ACC112 (cell line): ENCODE measurements around the gene LSM4.
"Not testable (repeated sequence)": the region's sequence is repeated elsewhere in the genome, so short reads cannot be mapped to it uniquely, and the experiment has no call there.

Source experiments
- H2AFZ ChIP-seq: fragments of 200-600 bp; sonication (generic); one replicate; pipeline ENCODE4 v1.6.0; 2017; ENCODE audit warnings: antibody characterized with exemption, low read length; ENCODE audit not compliant: unreplicated experiment
- H3K27ac ChIP-seq: fragments of 200-600 bp; sonication (generic); 2 replicates; pipeline ENCODE4 v1.5.1; 2014; ENCODE audit warnings: low read depth, mild to moderate bottlenecking, antibody characterized with exemption, low read length, moderate library complexity
- H3K27me3 ChIP-seq: fragments of 200-600 bp; sonication (generic); 2 replicates; pipeline ENCODE4 v1.6.1; 2014; ENCODE audit warnings: mild to moderate bottlenecking, antibody characterized with exemption, low read length, moderate library complexity, mixed read lengths; ENCODE audit not compliant: insufficient read depth
- H3K36me3 ChIP-seq: fragments of 200-600 bp; sonication (generic); 2 replicates; pipeline ENCODE4 v1.6.1; 2016; ENCODE audit warnings: mild to moderate bottlenecking, antibody characterized with exemption, low read length, moderate library complexity, mixed read lengths; ENCODE audit not compliant: insufficient read depth
- H3K4me1 ChIP-seq: fragments of 200-600 bp; sonication (generic); one replicate; pipeline ENCODE4 v1.6.1; 2016; ENCODE audit warnings: low read length, mixed read lengths; ENCODE audit not compliant: insufficient read depth, unreplicated experiment, control insufficient read depth
- H3K4me3 ChIP-seq: fragments of 200-600 bp; sonication (generic); 2 replicates; pipeline ENCODE4 v1.5.1; 2014; ENCODE audit warnings: mild to moderate bottlenecking, low read depth, low read length
- H3K79me2 ChIP-seq: fragments of 200-600 bp; sonication (generic); one replicate; pipeline ENCODE4 v1.6.0; 2016; ENCODE audit warnings: low read length; ENCODE audit not compliant: control insufficient read depth, unreplicated experiment, insufficient read depth

LSM4 gene

DNA sequence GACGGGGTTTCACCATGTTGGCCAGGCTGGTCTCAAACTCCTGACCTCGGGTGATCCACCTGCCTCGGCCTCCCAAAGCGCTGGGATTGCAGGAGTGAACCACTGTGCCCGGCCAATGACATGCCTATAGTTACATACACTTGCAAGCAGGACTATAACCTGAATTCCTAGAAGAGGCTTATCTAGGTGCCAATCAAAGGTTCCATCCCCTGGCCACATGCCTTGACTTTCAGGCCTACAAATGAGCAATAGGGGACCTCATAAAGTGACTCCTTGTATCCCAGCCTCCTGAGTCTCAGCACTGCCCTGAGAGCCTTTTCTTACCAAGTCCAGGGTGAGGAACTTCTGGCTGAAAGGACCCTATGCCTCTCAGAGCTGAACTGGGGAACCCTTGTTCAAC, 3.9 kb upstream of the LSM4 start:
- Histone ChIP-seq H3K79me2 (peaks cover 9% of the 10 kb centered on the region), H3K4me1 (peaks cover 10% of the 10 kb centered on the region), H3K27ac (no peak overlapping the region), H3K4me3 (no peak overlapping the region), H3K36me3 (no peaks in the 10 kb centered on the region), H3K27me3 (no peaks in the 10 kb centered on the region), H2AFZ (no peak overlapping the region)

DNA sequence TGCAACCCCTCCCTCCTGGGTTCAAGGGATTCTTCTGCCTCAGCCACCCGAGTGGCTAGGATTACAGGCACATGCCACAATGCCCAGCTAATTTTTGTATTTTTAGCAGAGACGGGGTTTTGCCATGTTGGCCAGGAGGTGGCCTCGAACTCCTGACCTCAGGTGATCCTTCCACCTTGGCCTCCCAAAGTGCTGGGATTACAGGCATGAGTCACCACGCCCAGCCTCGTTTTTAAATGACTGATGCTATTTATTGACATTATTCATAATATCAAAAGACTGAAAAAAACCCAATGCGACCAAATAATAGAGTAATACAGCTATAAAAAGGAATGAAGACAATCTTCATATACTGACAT, 1.5 kb upstream of the LSM4 start:
- H3K27me3 ChIP-seq, H3K36me3 ChIP-seq, H3K4me3 ChIP-seq, H2AFZ ChIP-seq, H3K27ac ChIP-seq: not testable (repeated sequence)
- H3K79me2 ChIP-seq = peaks cover 33% of the 10 kb centered on the region
- peaks cover 20% of the 10 kb centered on the region for H3K4me1 ChIP-seq

DNA sequence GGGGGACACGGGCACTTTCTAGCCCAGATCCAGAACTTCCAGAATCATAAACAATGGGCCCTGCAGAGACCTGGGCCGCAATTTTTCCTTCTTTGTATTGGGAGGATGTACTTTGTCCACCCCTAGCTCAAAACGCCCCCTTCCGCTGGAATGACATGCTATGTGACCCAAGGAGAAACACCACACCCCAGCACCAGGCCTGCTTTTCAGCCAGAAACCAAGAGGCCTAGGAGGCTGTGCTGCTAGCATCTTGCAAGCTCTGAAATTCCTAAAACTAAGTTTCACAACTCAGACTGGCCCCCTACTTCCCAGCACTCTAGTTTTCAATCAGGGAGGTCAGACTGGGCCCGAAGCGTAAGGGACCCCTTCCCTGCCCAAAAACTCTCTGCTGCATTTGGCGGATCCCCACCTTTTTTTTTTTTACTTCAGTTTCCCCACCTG, 538 bp downstream of the LSM4 start:
- H3K27me3 ChIP-seq = no peaks in the 10 kb centered on the region
- H3K4me1 ChIP-seq = peaks cover 14% of the 10 kb centered on the region
- peak overlapping the region; percentile 6 for H2AFZ ChIP-seq
- H3K4me3 ChIP-seq = peak overlapping the region; percentile 87
- peak overlapping the region; percentile 70 for H3K27ac ChIP-seq
- no peaks in the 10 kb centered on the region for H3K36me3 ChIP-seq
- peaks cover 38% of the 10 kb centered on the region for H3K79me2 ChIP-seq

DNA sequence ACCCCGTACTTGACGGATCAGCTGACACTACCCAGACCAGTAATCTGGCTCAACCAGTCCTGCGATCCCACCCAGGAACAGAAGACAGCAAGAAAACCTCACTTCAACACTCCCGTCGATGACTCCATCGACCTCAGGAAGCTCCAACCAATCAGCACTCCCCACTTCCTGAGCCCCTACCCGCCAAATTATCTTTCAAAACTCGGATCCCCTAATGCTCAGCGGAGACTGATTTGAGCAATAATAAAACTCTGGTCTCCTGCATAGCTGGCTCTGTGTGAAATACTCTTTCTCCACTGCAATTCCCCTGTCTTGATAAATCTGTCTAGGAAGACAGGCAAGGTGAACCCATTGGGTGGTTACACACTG, 1.2 kb downstream of the LSM4 start:
- peak overlapping the region; percentile 87 for H3K4me3 ChIP-seq
- no peaks in the 10 kb centered on the region for H3K36me3 ChIP-seq
- H2AFZ ChIP-seq = no peak overlapping the region
- no peaks in the 10 kb centered on the region for H3K27me3 ChIP-seq
- H3K79me2 ChIP-seq = peaks cover 38% of the 10 kb centered on the region
- H3K27ac ChIP-seq = peak overlapping the region; percentile 70
- peaks cover 14% of the 10 kb centered on the region for H3K4me1 ChIP-seq

DNA sequence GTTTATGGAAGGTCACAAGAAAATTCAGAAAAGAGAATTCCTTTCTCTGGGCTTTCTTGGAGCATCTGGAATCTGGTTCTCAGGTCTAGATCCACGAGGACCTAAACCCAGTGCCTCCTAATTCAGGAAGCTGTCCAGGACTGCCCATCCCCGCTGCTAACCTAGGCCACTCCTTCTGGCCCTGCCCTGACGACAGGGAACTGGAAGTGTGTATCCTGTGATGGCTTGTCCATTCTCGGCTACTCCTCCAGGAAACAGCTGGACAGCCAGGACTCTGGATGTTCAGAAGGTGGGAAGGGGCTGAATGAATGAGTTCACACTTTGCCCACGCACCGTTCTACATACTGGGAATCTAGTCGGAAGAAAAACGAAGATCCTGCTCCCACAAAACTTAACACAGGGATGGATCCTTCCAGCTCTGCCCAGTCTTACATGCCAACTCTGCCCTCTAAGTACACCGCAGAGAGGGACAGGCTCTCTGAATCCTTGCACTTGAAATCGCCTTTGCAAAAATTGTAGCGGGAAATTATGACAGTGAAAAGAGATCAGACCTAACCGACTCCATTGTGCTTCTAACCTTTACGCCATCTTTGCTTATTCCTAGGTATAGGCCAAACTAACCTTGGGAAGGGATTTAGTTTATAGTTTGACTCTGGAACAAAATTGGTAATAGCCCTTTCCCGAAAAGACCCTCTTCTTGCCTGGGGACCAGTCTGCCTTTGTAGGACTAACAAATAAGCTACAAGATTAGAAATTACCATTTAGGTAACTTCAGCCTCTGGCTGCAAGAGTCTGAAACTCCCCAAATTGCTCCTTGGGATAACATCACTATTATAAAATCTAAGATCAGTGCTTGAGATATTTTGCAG, 1.8 kb downstream of the LSM4 start:
- Histone ChIP-seq H3K79me2 (peaks cover 38% of the 10 kb centered on the region), H3K27ac (no peak overlapping the region), H3K27me3 (no peaks in the 10 kb centered on the region)

DNA sequence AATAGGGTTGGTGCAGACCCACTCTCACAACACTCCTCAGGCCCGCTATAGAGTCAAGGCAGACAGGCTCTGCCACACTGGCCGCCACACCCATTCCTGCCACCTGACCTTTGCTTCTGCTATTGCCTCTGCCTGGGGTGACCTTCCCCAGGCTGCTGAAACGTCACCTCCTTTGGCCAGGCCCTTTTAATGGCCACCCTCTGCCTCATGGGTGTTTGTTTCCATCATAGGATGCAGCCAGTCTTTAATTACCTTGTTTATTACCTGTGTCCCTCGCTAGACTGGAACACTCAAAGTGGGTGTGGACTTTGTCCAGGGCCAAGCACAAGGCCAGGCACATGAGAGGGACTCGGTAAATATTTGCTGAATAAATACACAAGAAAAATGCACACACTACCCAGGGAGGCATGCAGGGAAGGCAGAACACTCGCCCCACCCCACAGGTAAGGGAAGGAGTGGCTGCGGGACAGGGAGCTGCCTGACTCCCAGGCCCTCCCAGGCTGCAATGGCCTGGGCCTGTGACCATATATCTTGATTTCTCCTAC, 3.2 kb downstream of the LSM4 start:
- Histone ChIP-seq H3K4me3 (no peak overlapping the region), H3K27me3 (no peaks in the 10 kb centered on the region), H3K36me3 (no peaks in the 10 kb centered on the region), H3K27ac (no peak overlapping the region), H2AFZ (no peak overlapping the region), H3K79me2 (peaks cover 38% of the 10 kb centered on the region), H3K4me1 (peaks cover 14% of the 10 kb centered on the region)

More for the DNA sequence above, 1.8 kb downstream of the LSM4 start:
- Histone ChIP-seq H2AFZ (no peak overlapping the region), H3K4me3 (peak overlapping the region; percentile 87), H3K4me1 (peaks cover 14% of the 10 kb centered on the region), H3K36me3 (no peaks in the 10 kb centered on the region)

DNA sequence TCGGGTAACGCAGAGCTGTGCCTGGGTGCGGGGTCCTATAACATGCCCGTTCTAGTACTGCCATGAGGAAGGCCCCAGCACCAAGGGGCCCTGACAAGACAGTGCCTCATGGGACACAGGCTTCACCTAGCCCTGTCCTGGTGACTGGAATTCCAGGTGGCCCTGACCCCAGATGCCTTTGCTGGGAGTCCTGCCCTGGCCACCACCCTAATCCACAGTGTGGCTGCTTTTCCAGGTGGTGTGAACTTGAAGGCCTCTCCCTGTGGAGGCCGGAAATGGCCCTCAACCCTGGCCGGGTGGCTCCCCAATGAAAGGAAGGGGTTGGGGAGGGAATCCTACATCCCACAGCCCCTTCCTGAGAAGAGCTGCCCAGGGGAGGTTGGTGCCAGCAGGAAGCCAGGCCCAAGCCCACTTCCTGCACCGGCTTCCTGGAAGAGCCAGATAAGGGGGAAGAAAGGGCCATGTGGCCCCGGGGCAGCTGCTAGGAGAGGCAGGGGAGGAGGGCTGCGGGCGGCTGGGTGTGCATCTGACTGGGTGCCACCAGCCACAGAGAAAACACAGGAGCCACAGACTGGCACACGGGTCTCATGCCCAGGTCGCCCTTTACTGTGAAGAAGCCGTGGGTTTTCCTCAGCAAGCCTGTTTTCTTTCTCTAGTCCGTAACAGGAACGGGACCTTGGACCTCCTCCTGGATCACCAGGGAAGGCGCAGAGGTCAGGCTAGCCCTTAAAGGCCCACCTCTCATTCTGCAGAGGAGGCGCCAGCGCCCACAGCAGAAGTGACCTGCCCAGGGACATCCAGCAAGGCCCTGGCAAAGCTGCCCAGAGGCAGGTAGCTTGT, 4.7 kb downstream of the LSM4 start:
- Histone ChIP-seq H3K27ac (no peak overlapping the region), H3K4me3 (no peak overlapping the region), H3K4me1 (peaks cover 14% of the 10 kb centered on the region), H3K27me3 (no peaks in the 10 kb centered on the region), H3K79me2 (peaks cover 38% of the 10 kb centered on the region), H2AFZ (no peak overlapping the region), H3K36me3 (no peaks in the 10 kb centered on the region)

DNA sequence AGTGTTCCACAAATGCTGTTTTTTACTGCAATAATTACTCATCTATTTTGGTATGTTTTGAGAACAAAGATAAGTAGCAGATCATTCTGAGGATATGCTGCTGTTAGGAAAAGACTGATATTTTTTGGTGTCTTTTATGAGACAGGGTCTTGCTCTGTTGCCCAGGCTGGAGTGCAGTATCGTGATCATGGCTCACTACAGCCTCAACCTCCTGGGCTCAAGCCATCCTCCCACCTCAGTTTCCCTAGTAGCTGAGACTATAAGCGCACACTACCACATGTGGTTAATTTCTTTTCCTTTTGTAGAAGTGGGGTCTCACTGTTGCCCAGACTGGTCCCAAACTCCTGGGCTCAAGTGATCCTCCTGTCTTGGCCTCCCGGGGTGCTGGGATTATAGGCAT, 9.5 kb downstream of the LSM4 start:
- H2AFZ ChIP-seq = no peak overlapping the region
- H3K79me2 ChIP-seq = peaks cover 1% of the 10 kb centered on the region
- no peak overlapping the region for H3K4me3 ChIP-seq
- H3K36me3 ChIP-seq = no peaks in the 10 kb centered on the region
- no peak overlapping the region for H3K27ac ChIP-seq
- no peaks in the 10 kb centered on the region for H3K27me3 ChIP-seq
- H3K4me1 ChIP-seq = no peaks in the 10 kb centered on the region

DNA sequence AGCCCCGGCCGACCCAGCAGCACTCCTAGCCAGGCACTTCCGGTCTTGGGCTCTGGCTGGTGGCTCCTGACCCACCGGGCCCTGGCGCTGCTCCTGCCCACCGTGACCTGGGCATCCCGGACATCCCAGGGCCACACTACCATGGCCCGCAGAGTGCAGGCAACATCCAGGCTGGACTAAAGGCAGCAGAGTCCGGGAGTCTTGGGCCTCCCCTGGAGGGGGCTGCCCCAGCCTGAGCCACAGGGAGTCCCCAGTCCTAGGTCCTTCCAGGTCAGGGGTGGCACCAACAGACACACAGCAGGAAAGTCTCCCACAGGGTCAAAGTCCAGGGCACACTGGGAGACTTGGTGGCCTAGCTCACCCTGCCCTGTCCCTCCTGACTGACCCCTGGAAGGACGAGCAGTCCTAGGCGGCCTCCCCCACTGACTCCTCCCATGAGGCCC, 10.8 kb downstream of the LSM4 start:
- H2AFZ ChIP-seq = no peak overlapping the region
- no peaks in the 10 kb centered on the region for H3K36me3 ChIP-seq
- H3K4me3 ChIP-seq = no peak overlapping the region
- no peaks in the 10 kb centered on the region for H3K79me2 ChIP-seq
- H3K27me3 ChIP-seq = no peaks in the 10 kb centered on the region
- no peaks in the 10 kb centered on the region for H3K4me1 ChIP-seq
- H3K27ac ChIP-seq = no peak overlapping the region

DNA sequence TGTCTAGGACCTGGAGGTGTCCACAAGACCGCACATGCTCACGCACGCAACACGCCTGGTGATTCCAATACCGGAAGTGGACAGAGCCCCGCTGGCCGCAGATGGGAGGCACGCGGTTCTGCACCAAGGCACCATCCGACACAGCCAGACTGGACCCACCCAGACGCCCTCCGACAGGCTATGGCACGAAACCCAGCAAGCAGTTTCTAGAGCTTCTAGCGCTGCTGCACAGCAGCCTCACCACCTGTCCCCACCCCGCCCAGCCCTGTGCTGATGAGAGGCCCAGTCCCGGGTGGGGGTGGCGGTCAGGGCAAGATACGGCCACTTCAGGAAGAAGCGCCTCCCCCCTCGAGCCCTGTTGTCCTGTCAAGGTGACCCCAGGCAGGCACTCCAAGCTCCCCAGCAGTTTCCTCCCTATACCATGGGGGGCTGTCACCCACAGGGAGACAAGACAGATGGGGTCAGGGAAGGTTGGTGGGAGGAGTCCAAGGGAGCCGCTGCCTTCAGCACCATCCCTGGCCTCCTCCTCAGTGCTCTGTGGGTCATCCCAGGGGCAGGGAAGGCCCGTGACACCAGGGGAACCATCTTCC, 11.3 kb downstream of the LSM4 start:
- H3K36me3 ChIP-seq = no peaks in the 10 kb centered on the region
- H2AFZ ChIP-seq = no peak overlapping the region
- no peaks in the 10 kb centered on the region for H3K4me1 ChIP-seq

More for the DNA sequence above, 11.3 kb downstream of the LSM4 start:
- no peak overlapping the region for H3K27ac ChIP-seq
- H3K79me2 ChIP-seq = no peaks in the 10 kb centered on the region
- H3K27me3 ChIP-seq = no peaks in the 10 kb centered on the region
- no peak overlapping the region for H3K4me3 ChIP-seq
